WTC11 (cell line): ENCODE results near the gene UAP1. TPM values are rescaled to one million over a fixed set of nuclear protein-coding genes. Genes with fewer than 3 reads are reported as not detected.

Source experiments
- ATAC-seq: fragments of 200-7000 bp; cut with Tn5 transposase; 2 replicates; pipeline ENCODE4 v1.10.0; 2021; ENCODE audit warnings: mild to moderate bottlenecking, moderate library complexity
- CTCF ChIA-PET: fragments of 300-600 bp; sonication (Branson Sonifier 250); formaldehyde crosslinking; loops from one replicate; lab custom pipeline; 2021; ENCODE audit warnings: antibody characterized with exemption; lab: Charles Lee
- POLR2A ChIA-PET: fragments of 350-600 bp; sonication (Branson Sonifier 250); formaldehyde crosslinking; loops from one replicate; lab custom pipeline; 2021; ENCODE audit warnings: antibody characterized with exemption; lab: Charles Lee
- DNase-seq: peaks from one replicate; pipeline ENCODE4 v3.0.0; 2021; ENCODE audit warnings: low spot score
- H3K27ac Mint-ChIP-seq: 2 replicates; pipeline ENCODE4 v1.8.0; 2021; ENCODE audit warnings: mixed read lengths
- H3K27me3 Mint-ChIP-seq: 2 replicates; pipeline ENCODE4 v1.8.0; 2021; ENCODE audit warnings: low read depth, mild to moderate bottlenecking, moderate library complexity, mixed read lengths
- H3K36me3 Mint-ChIP-seq: 2 replicates; pipeline ENCODE4 v1.8.0; 2021; ENCODE audit warnings: mixed read lengths
- H3K4me1 Mint-ChIP-seq: 2 replicates; pipeline ENCODE4 v1.8.0; 2022; ENCODE audit warnings: mixed read lengths
- H3K4me3 Mint-ChIP-seq: 2 replicates; pipeline ENCODE4 v1.8.0; 2021; ENCODE audit warnings: mild to moderate bottlenecking, moderate library complexity, mixed read lengths
- H3K9me3 Mint-ChIP-seq: 2 replicates; pipeline ENCODE4 v1.8.0; 2021; ENCODE audit warnings: mixed read lengths
- ATF1 ChIP-seq: sonication (generic); formaldehyde crosslinking; IDR thresholded peaks from 2 replicates; pipeline ENCODE4 v1.8.1; 2023; ENCODE audit warnings: mild to moderate bottlenecking, moderate library complexity, missing genetic modification reagents
- EMX1 ChIP-seq: fragments of 250-450 bp; sonication (Bioruptor Pico); IDR thresholded peaks from 2 replicates; pipeline ENCODE4 v1.8.0; 2021; ENCODE audit warnings: mild to moderate bottlenecking
- JUN ChIP-seq: sonication (generic); formaldehyde crosslinking; IDR thresholded peaks from 2 replicates; pipeline ENCODE4 v1.8.0; 2023; ENCODE audit warnings: mild to moderate bottlenecking, missing genetic modification reagents
- MXD4 ChIP-seq: fragments of 250-450 bp; sonication (Bioruptor Pico); IDR thresholded peaks from 2 replicates; pipeline ENCODE4 v1.8.0; 2021; ENCODE audit warnings: mild to moderate bottlenecking, moderate library complexity, borderline replicate concordance
- RELA ChIP-seq: sonication (generic); formaldehyde crosslinking; IDR thresholded peaks from 2 replicates; pipeline ENCODE4 v1.8.1; 2022; ENCODE audit warnings: missing genetic modification reagents, mild to moderate bottlenecking, borderline replicate concordance
- TEAD1 ChIP-seq: sonication (generic); formaldehyde crosslinking; IDR thresholded peaks from 2 replicates; pipeline ENCODE4 v1.8.0; 2022; ENCODE audit warnings: mild to moderate bottlenecking, missing genetic modification reagents
- ZNF138 ChIP-seq: sonication (generic); formaldehyde crosslinking; conservative IDR thresholded peaks from 2 replicates; pipeline ENCODE4 v1.8.1; 2022; ENCODE audit warnings: mild to moderate bottlenecking, moderate library complexity, missing genetic modification reagents
- ZNF232 ChIP-seq: sonication (generic); formaldehyde crosslinking; IDR thresholded peaks from 2 replicates; pipeline ENCODE4 v1.8.0; 2022; ENCODE audit warnings: mild to moderate bottlenecking, missing genetic modification reagents
- ZNF396 ChIP-seq: fragments of 250-450 bp; sonication (Bioruptor Pico); IDR thresholded peaks from 2 replicates; pipeline ENCODE4 v1.8.0; 2021; ENCODE audit warnings: mild to moderate bottlenecking, moderate library complexity, borderline replicate concordance
- total RNA-seq: library from RNA; stranded (reverse); gene quantifications from 3 replicates; pipeline ENCODE4 v1.2.3, GENCODE V29; 2021
- TF ChIP-seq, protein P1 (sequence below): sonication (generic); formaldehyde crosslinking; IDR thresholded peaks from 2 replicates; pipeline ENCODE4 v1.8.1; 2023; ENCODE audit warnings: mild to moderate bottlenecking, missing genetic modification reagents, moderate library complexity
- TF ChIP-seq, protein P2 (sequence below): sonication (generic); formaldehyde crosslinking; IDR thresholded peaks from 2 replicates; pipeline ENCODE4 v1.8.1; 2023; ENCODE audit warnings: mild to moderate bottlenecking, missing genetic modification reagents, borderline replicate concordance
- TF ChIP-seq, protein P3 (sequence below): fragments of 200-600 bp; IDR thresholded peaks from 2 replicates; pipeline ENCODE4 v1.8.0; 2022; ENCODE audit warnings: antibody characterized with exemption
- TF ChIP-seq, protein P4 (sequence below): sonication (generic); formaldehyde crosslinking; IDR thresholded peaks from 2 replicates; pipeline ENCODE4 v1.8.1; 2023; ENCODE audit warnings: mild to moderate bottlenecking, missing genetic modification reagents
- TF ChIP-seq, protein P5 (sequence below): sonication (generic); formaldehyde crosslinking; IDR thresholded peaks from 2 replicates; pipeline ENCODE4 v1.8.1; 2022; ENCODE audit warnings: missing genetic modification reagents, borderline replicate concordance
- TF ChIP-seq, protein P6 (sequence below): fragments of 250-450 bp; sonication (Bioruptor Pico); IDR thresholded peaks from 2 replicates; pipeline ENCODE4 v1.9.0; 2021; ENCODE audit warnings: mild to moderate bottlenecking, borderline replicate concordance
- TF ChIP-seq, protein P7 (sequence below): sonication (generic); formaldehyde crosslinking; IDR thresholded peaks from 2 replicates; pipeline ENCODE4 v1.8.0; 2023; ENCODE audit warnings: mild to moderate bottlenecking, missing genetic modification reagents

Gene UAP1
- total RNA-seq, 1 experiment from 2014 or later, result 31.1 TPM

DNA sequence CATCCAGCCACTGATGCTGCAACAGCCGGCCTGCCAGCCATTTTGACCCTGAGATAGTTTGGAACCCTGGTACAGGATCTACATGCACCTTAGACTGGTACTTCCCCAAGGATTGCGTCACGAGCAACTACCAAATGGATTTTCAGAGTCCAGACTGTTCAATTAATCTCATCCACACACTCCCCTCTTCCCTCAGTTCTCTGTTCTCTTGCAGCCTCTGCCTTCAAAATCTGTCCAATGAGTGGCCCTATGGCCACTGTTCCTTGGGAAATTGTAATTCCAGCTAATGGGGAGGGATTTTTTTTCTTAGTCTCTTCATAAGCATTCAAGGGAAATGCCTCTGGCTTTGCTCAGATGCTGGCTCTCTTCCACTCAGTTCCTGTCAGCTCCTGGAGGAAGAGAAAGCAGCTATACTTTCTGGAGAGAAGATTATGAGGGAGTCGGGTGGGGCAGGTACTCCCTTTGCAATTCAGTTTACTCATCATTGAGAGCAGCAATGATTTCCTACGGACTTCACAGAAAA is 19.8 kb upstream of the UAP1 start:
- H3K4me3 Mint-ChIP-seq, result no peak overlapping the region
- H3K27ac Mint-ChIP-seq, result no peak overlapping the region
- POLR2A ChIA-PET, result no interaction called here
- CTCF ChIA-PET, result no interaction called here
- ATAC-seq (no peak), DNase-seq (no peak)
- H3K27me3 Mint-ChIP-seq, result no peaks in the 10 kb centered on the region
- 0 out of 2 replicates have a peak, but pooled peaks cover 5% of the 10 kb centered on the region for H3K36me3 Mint-ChIP-seq
- H3K4me1 Mint-ChIP-seq, result no peaks in the 10 kb centered on the region
- peaks cover 9% of the 10 kb centered on the region for H3K9me3 Mint-ChIP-seq
- TF ChIP-seq, protein P1, sequence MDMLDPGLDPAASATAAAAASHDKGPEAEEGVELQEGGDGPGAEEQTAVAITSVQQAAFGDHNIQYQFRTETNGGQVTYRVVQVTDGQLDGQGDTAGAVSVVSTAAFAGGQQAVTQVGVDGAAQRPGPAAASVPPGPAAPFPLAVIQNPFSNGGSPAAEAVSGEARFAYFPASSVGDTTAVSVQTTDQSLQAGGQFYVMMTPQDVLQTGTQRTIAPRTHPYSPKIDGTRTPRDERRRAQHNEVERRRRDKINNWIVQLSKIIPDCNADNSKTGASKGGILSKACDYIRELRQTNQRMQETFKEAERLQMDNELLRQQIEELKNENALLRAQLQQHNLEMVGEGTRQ (CRISPR knock-in tag), result no peak
- TF ChIP-seq, protein P2, sequence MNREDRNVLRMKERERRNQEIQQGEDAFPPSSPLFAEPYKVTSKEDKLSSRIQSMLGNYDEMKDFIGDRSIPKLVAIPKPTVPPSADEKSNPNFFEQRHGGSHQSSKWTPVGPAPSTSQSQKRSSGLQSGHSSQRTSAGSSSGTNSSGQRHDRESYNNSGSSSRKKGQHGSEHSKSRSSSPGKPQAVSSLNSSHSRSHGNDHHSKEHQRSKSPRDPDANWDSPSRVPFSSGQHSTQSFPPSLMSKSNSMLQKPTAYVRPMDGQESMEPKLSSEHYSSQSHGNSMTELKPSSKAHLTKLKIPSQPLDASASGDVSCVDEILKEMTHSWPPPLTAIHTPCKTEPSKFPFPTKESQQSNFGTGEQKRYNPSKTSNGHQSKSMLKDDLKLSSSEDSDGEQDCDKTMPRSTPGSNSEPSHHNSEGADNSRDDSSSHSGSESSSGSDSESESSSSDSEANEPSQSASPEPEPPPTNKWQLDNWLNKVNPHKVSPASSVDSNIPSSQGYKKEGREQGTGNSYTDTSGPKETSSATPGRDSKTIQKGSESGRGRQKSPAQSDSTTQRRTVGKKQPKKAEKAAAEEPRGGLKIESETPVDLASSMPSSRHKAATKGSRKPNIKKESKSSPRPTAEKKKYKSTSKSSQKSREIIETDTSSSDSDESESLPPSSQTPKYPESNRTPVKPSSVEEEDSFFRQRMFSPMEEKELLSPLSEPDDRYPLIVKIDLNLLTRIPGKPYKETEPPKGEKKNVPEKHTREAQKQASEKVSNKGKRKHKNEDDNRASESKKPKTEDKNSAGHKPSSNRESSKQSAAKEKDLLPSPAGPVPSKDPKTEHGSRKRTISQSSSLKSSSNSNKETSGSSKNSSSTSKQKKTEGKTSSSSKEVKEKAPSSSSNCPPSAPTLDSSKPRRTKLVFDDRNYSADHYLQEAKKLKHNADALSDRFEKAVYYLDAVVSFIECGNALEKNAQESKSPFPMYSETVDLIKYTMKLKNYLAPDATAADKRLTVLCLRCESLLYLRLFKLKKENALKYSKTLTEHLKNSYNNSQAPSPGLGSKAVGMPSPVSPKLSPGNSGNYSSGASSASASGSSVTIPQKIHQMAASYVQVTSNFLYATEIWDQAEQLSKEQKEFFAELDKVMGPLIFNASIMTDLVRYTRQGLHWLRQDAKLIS (CRISPR knock-in tag), result no peak
- TF ChIP-seq, protein P3, sequence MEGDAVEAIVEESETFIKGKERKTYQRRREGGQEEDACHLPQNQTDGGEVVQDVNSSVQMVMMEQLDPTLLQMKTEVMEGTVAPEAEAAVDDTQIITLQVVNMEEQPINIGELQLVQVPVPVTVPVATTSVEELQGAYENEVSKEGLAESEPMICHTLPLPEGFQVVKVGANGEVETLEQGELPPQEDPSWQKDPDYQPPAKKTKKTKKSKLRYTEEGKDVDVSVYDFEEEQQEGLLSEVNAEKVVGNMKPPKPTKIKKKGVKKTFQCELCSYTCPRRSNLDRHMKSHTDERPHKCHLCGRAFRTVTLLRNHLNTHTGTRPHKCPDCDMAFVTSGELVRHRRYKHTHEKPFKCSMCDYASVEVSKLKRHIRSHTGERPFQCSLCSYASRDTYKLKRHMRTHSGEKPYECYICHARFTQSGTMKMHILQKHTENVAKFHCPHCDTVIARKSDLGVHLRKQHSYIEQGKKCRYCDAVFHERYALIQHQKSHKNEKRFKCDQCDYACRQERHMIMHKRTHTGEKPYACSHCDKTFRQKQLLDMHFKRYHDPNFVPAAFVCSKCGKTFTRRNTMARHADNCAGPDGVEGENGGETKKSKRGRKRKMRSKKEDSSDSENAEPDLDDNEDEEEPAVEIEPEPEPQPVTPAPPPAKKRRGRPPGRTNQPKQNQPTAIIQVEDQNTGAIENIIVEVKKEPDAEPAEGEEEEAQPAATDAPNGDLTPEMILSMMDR, result no peak
- TF ChIP-seq RELA (CRISPR knock-in tag), result no peak
- TF ChIP-seq JUN (CRISPR knock-in tag), result no peak
- TF ChIP-seq, protein P4, sequence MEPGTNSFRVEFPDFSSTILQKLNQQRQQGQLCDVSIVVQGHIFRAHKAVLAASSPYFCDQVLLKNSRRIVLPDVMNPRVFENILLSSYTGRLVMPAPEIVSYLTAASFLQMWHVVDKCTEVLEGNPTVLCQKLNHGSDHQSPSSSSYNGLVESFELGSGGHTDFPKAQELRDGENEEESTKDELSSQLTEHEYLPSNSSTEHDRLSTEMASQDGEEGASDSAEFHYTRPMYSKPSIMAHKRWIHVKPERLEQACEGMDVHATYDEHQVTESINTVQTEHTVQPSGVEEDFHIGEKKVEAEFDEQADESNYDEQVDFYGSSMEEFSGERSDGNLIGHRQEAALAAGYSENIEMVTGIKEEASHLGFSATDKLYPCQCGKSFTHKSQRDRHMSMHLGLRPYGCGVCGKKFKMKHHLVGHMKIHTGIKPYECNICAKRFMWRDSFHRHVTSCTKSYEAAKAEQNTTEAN (CRISPR knock-in tag), result no peak
- TF ChIP-seq ZNF138 (CRISPR knock-in tag), result no peak
- TF ChIP-seq ZNF396 (CRISPR knock-in tag), result no peak
- TF ChIP-seq ATF1 (CRISPR knock-in tag), result no peak
- no peak for TF ChIP-seq MXD4 (CRISPR knock-in tag)
- no peak for TF ChIP-seq EMX1 (CRISPR knock-in tag)
- TF ChIP-seq, protein P5, sequence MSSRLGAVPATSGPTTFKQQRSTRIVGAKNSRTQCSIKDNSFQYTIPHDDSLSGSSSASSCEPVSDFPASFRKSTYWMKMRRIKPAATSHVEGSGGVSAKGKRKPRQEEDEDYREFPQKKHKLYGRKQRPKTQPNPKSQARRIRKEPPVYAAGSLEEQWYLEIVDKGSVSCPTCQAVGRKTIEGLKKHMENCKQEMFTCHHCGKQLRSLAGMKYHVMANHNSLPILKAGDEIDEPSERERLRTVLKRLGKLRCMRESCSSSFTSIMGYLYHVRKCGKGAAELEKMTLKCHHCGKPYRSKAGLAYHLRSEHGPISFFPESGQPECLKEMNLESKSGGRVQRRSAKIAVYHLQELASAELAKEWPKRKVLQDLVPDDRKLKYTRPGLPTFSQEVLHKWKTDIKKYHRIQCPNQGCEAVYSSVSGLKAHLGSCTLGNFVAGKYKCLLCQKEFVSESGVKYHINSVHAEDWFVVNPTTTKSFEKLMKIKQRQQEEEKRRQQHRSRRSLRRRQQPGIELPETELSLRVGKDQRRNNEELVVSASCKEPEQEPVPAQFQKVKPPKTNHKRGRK, result no peak

DNA sequence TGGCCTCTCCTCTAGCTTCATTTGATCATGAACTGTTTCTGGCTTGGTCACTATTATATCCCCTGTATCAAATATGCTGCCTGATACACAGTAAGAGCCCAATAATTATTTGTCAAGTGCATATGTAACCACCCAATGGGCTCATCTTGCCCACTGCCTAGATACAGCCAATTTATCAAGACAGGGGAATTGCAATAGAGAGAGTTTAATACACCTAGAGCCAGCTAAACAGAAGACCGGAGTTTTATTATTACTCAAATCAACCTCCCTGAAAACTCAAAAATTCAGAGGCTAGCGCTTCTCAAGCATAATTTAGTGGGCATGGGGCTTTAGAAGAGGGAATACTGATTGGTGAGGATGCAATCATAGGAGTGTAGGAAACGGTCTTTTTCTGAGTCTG is 18.3 kb upstream of the UAP1 start:
- CTCF ChIA-PET, result no interaction called here
- Mint-ChIP-seq H3K27ac (no peak overlapping the region), H3K4me3 (no peak overlapping the region), H3K4me1 (no peaks in the 10 kb centered on the region), H3K9me3 (peaks cover 9% of the 10 kb centered on the region), H3K36me3 (0 out of 2 replicates have a peak, but pooled peaks cover 5% of the 10 kb centered on the region), H3K27me3 (no peaks in the 10 kb centered on the region)
- DNase-seq (no peak), ATAC-seq (no peak)
- POLR2A ChIA-PET, result no interaction called here
- TF ChIP-seq, protein P6, sequence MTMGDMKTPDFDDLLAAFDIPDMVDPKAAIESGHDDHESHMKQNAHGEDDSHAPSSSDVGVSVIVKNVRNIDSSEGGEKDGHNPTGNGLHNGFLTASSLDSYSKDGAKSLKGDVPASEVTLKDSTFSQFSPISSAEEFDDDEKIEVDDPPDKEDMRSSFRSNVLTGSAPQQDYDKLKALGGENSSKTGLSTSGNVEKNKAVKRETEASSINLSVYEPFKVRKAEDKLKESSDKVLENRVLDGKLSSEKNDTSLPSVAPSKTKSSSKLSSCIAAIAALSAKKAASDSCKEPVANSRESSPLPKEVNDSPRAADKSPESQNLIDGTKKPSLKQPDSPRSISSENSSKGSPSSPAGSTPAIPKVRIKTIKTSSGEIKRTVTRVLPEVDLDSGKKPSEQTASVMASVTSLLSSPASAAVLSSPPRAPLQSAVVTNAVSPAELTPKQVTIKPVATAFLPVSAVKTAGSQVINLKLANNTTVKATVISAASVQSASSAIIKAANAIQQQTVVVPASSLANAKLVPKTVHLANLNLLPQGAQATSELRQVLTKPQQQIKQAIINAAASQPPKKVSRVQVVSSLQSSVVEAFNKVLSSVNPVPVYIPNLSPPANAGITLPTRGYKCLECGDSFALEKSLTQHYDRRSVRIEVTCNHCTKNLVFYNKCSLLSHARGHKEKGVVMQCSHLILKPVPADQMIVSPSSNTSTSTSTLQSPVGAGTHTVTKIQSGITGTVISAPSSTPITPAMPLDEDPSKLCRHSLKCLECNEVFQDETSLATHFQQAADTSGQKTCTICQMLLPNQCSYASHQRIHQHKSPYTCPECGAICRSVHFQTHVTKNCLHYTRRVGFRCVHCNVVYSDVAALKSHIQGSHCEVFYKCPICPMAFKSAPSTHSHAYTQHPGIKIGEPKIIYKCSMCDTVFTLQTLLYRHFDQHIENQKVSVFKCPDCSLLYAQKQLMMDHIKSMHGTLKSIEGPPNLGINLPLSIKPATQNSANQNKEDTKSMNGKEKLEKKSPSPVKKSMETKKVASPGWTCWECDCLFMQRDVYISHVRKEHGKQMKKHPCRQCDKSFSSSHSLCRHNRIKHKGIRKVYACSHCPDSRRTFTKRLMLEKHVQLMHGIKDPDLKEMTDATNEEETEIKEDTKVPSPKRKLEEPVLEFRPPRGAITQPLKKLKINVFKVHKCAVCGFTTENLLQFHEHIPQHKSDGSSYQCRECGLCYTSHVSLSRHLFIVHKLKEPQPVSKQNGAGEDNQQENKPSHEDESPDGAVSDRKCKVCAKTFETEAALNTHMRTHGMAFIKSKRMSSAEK (CRISPR knock-in tag), result no peak
- no peak for TF ChIP-seq TEAD1
- TF ChIP-seq, protein P7, sequence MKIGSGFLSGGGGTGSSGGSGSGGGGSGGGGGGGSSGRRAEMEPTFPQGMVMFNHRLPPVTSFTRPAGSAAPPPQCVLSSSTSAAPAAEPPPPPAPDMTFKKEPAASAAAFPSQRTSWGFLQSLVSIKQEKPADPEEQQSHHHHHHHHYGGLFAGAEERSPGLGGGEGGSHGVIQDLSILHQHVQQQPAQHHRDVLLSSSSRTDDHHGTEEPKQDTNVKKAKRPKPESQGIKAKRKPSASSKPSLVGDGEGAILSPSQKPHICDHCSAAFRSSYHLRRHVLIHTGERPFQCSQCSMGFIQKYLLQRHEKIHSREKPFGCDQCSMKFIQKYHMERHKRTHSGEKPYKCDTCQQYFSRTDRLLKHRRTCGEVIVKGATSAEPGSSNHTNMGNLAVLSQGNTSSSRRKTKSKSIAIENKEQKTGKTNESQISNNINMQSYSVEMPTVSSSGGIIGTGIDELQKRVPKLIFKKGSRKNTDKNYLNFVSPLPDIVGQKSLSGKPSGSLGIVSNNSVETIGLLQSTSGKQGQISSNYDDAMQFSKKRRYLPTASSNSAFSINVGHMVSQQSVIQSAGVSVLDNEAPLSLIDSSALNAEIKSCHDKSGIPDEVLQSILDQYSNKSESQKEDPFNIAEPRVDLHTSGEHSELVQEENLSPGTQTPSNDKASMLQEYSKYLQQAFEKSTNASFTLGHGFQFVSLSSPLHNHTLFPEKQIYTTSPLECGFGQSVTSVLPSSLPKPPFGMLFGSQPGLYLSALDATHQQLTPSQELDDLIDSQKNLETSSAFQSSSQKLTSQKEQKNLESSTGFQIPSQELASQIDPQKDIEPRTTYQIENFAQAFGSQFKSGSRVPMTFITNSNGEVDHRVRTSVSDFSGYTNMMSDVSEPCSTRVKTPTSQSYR (CRISPR knock-in tag), result no peak
- no peak for TF ChIP-seq ZNF232 (CRISPR knock-in tag)
